G401 (cell line): ENCODE data around the gene PTPRO. TPM values are rescaled to one million over a fixed set of nuclear protein-coding genes. Genes with fewer than 3 reads are reported as not detected.
A peak's percentile ranks its signal among the peaks of the same experiment; 100 is the strongest.

ENCODE experiments used
- DNase-seq: peaks from one replicate; pipeline ENCODE4 v3.0.0-alpha.2; 2015; ENCODE audit warnings: low spot score
- in situ Hi-C: cut with HindIII; loops from 2 replicates; pipeline ENCODE4 v1.10.0; 2016; ENCODE audit warnings: low sequenced_read_pairs, mixed read lengths
- total RNA-seq: library from RNA; depleted of rRNA; stranded (reverse); fragments of >200 nt; shearing (Covaris generic); gene quantifications from 2 replicates; pipeline ENCODE4 v1.2.3, GENCODE V29; 2014

PTPRO gene
- total RNA-seq, 1 experiment from 2014 or later: not detected

- in situ Hi-C loops: no loop called here
- DNase-seq: no peak
These were observed 107.0 kb downstream of the PTPRO start for GRCh38 chr12:15429262-15429661.

GRCh38 chr12:15435597-15435996 lies 113.3 kb downstream of the PTPRO start:
- DNase-seq: no peak
- in situ Hi-C loops: no loop called here

GRCh38 chr12:15439459-15439858 lies 117.2 kb downstream of the PTPRO start:
- in situ Hi-C loops: no loop called here
- DNase-seq: no peak

GRCh38 chr12:15443050-15443449 lies 120.7 kb downstream of the PTPRO start:
- no peak for DNase-seq
- in situ Hi-C loops: no loop called here

- in situ Hi-C loops: no loop called here
- no peak for DNase-seq
These were observed 121.3 kb downstream of the PTPRO start for GRCh38 chr12:15443611-15444010.

- in situ Hi-C loops: no loop called here
- no peak for DNase-seq
These were observed 122.2 kb downstream of the PTPRO start for GRCh38 chr12:15444523-15444922.

GRCh38 chr12:15446807-15447206 lies 124.5 kb downstream of the PTPRO start:
- no peak for DNase-seq
- in situ Hi-C loops: no loop called here

GRCh38 chr12:15453613-15454012 lies 131.3 kb downstream of the PTPRO start:
- in situ Hi-C loops: no loop called here
- DNase-seq: no peak

GRCh38 chr12:15458008-15458407 lies 135.7 kb downstream of the PTPRO start:
- in situ Hi-C loops: no loop called here
- DNase-seq: no peak

- DNase-seq: no peak
- in situ Hi-C loops: no loop called here
These were observed 146.6 kb downstream of the PTPRO start for GRCh38 chr12:15468911-15469310.

- in situ Hi-C loops: no loop called here
These were observed 147.0 kb downstream of the PTPRO start for GRCh38 chr12:15469356-15469755.

GRCh38 chr12:15472036-15472435 lies 149.7 kb downstream of the PTPRO start:
- no peak for DNase-seq
- in situ Hi-C loops: no loop called here

More at GRCh38 chr12:15469356-15469755, 147.0 kb downstream of the PTPRO start:
- DNase-seq: no peak

GRCh38 chr12:15474766-15475165 lies 152.5 kb downstream of the PTPRO start:
- DNase-seq: peak; percentile 32

GRCh38 chr12:15477761-15478160 lies 155.5 kb downstream of the PTPRO start:
- in situ Hi-C loops: no loop called here

More at GRCh38 chr12:15474766-15475165, 152.5 kb downstream of the PTPRO start:
- in situ Hi-C loops: no loop called here

GRCh38 chr12:15481846-15482245 lies 159.5 kb downstream of the PTPRO start:
- in situ Hi-C loops: no loop called here
- DNase-seq: no peak

More at GRCh38 chr12:15477761-15478160, 155.5 kb downstream of the PTPRO start:
- DNase-seq: no peak

GRCh38 chr12:15485466-15485865 lies 163.2 kb downstream of the PTPRO start:
- DNase-seq: no peak
- in situ Hi-C loops: no loop called here

GRCh38 chr12:15486859-15487258 lies 164.6 kb downstream of the PTPRO start:
- in situ Hi-C loops: no loop called here
- no peak for DNase-seq

- in situ Hi-C loops: no loop called here
- DNase-seq: no peak
These were observed 166.2 kb downstream of the PTPRO start for GRCh38 chr12:15488481-15488880.

GRCh38 chr12:15494329-15495046 lies 172.2 kb downstream of the PTPRO start:
- DNase-seq: no peak
- in situ Hi-C loops: no loop called here

GRCh38 chr12:15495746-15496145 lies 173.4 kb downstream of the PTPRO start:
- no peak for DNase-seq

GRCh38 chr12:15496738-15497137 lies 174.4 kb downstream of the PTPRO start:
- DNase-seq: no peak
- in situ Hi-C loops: no loop called here

More at GRCh38 chr12:15495746-15496145, 173.4 kb downstream of the PTPRO start:
- in situ Hi-C loops: no loop called here
